Fibroblast of villous mesenchyme (primary cell): ENCODE measurements around the gene VCP. TPM values are rescaled to one million over a fixed set of nuclear protein-coding genes. Genes with fewer than 3 reads are reported as not detected.

ENCODE experiments used
- DNase-seq: peaks from one replicate; pipeline ENCODE4 v3.0.0-alpha.2; 2010; ENCODE audit warnings: low read depth
- H3K4me3 ChIP-seq: 2 replicates; pipeline ENCODE4 v1.5.1; 2011; ENCODE audit warnings: low read depth, mild to moderate bottlenecking, low read length
- total RNA-seq: library from RNA; depleted of rRNA; stranded (reverse); fragments of >200 nt; gene quantifications from 2 replicates; pipeline ENCODE4 v1.2.3, GENCODE V29; 2012
- TF ChIP-seq, protein P1 (sequence below): IDR thresholded peaks from 2 replicates; pipeline ENCODE4 v1.5.1; 2012; ENCODE audit warnings: low read depth, mild to moderate bottlenecking, low read length; ENCODE audit not compliant: insufficient read depth

VCP gene
- total RNA-seq, result 351 and 386 TPM in 2 replicates

GRCh38 chr9:35072461-35073278, at the start of gene VCP:
Gene VCP, minus strand, starts transcription at chr9:35072625. Its CDS starts 272 bp downstream, at chr9:35072353.
- DNase-seq, result peak; percentile 100
- peak within 1 kb of the TSS; percentile 74 for H3K4me3 ChIP-seq
- TF ChIP-seq, protein P1, sequence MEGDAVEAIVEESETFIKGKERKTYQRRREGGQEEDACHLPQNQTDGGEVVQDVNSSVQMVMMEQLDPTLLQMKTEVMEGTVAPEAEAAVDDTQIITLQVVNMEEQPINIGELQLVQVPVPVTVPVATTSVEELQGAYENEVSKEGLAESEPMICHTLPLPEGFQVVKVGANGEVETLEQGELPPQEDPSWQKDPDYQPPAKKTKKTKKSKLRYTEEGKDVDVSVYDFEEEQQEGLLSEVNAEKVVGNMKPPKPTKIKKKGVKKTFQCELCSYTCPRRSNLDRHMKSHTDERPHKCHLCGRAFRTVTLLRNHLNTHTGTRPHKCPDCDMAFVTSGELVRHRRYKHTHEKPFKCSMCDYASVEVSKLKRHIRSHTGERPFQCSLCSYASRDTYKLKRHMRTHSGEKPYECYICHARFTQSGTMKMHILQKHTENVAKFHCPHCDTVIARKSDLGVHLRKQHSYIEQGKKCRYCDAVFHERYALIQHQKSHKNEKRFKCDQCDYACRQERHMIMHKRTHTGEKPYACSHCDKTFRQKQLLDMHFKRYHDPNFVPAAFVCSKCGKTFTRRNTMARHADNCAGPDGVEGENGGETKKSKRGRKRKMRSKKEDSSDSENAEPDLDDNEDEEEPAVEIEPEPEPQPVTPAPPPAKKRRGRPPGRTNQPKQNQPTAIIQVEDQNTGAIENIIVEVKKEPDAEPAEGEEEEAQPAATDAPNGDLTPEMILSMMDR, result no peak

DNA sequence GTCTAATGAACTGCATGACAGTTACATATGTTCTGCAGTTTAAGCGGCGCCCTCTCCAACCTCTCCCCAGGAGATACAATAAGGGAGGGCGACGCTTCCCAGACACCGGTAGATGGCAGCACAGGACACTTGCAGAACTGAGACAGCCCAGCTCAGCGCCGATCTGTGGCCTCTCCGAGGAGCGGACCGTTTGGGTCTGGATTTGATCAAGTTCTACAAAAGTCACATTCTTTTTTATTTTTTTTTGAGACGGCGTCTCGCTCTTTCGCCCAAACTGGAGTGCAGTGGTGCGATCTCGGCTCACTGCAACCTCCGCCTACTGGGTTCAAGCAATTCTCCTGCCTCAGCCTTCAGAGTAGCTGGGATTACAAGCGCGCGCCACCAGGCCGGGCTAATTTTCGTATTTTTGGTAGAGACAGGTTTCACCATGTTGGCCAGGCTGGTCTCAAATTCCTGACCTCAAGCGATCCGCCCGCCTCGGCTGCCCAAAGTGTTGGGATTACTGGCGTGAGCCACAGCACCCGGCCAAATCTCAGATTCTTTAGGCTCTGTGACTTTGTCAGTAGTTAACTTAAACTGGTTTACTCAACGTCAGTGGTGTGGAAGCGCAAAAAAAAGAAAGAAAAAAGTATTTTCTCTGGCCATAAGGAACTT, 44.6 kb upstream of the VCP start:
- peak overlapping the region; percentile 92 for H3K4me3 ChIP-seq
- TF ChIP-seq, protein P1, result peak; percentile 97
- DNase-seq, result peak; percentile 93

GRCh38 chr9:35116539-35116897, 44.1 kb upstream of the VCP start:
- no peak for DNase-seq
- TF ChIP-seq, protein P1, result no peak
- peak overlapping the region; percentile 92 for H3K4me3 ChIP-seq

DNA sequence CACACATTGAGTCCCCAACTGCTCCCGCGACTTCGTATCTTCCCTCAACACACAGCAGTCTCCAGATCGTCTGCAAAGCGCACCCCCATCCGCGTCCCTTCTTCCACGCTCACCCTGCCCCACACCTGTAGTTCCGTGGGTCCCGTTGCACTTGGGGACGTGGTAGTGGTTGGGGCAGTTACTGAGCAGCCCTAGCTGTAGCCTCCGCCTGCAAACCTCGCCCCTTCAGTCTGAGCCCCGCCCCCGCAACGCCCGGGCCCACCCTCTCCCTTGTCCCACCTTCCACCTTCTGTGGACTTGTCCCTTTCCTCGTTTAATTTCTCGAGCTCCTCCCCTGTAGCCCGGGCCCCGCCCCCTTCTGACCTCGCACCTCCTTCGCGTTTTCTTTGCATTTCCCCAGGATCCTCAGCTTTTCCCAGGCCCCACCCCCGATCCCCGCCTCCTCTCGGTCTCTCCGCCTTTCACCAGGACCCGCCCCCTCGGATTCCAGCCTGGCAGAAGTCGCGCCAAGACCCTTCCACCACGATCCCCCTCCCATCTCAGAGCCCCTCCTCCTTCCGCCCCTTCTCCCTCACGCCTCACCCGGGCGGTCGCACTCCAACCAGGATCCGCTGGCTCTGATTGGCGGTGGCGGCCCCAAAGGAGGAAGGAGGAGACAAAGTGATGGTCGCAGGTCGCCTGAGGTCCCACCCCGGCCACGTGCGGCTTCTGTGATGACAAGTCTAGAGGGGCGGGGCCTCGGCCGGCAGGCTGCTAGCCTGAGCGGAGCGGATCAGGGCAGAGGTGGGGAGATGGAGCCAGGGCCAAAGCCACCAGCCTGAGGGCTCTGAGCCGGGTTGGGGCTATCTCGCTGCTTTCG, 43.5 kb upstream of the VCP start, which contains the start of gene ATOSB:
ATOSB (minus strand) TSS at position 183 of the 859 bp plus-strand sequence. CDS start 7,588 bp downstream, outside the sequence.
- H3K4me3 ChIP-seq, result peak within 1 kb of the TSS; percentile 92
- TF ChIP-seq, protein P1, result no peak
- DNase-seq, result peak; percentile 98

DNA sequence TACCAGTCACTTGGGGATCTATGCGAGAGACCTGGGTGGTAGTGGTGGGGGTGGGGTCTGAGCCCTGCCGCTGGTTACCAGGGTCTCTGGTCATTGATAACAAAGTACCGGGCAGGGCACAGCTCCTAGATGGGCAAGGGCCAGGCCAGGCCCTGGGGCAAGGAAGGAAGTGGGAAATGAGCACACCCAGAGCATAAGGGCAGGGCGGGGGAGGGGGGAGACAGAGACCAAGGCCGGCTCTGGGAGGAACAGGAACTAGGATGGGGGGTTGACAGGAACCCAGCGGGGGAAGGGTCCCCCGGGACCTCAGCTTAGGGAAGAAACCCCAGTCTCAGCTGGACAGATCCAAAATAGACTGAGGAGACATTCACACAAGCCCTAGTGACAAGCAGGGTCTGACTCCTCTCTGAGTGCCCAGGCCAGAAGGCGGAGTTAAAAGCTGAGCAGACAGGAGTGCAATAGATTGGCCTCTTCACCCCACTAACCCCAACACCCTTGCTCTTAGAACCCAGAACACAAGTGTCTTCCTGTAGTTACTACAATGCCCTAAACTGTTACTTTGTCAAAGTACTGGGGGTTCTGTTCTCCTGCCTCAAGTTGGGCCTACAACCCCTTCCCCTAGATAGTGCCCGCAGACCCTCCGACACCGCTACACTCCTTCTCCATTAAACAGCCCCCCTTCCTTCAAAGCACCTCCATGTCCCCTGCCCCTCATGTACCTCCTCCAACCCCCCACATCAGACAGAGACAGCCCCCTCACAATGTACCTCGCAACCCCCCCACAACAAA, 42.6 kb upstream of the VCP start:
- TF ChIP-seq, protein P1, result no peak
- DNase-seq, result peak; percentile 39
- H3K4me3 ChIP-seq, result peak overlapping the region; percentile 92
